Fibroblast of villous mesenchyme (primary cell): ENCODE measurements around the gene ATP5MC2. TPM values are rescaled to one million over a fixed set of nuclear protein-coding genes. Genes with fewer than 3 reads are reported as not detected.

Source experiments
- DNase-seq: peaks from one replicate; pipeline ENCODE4 v3.0.0-alpha.2; 2010; ENCODE audit warnings: low read depth
- H3K4me3 ChIP-seq: 2 replicates; pipeline ENCODE4 v1.5.1; 2011; ENCODE audit warnings: low read depth, mild to moderate bottlenecking, low read length
- total RNA-seq: library from RNA; depleted of rRNA; stranded (reverse); fragments of >200 nt; gene quantifications from 2 replicates; pipeline ENCODE4 v1.2.3, GENCODE V29; 2012
- TF ChIP-seq, protein P1 (sequence below): IDR thresholded peaks from 2 replicates; pipeline ENCODE4 v1.5.1; 2012; ENCODE audit warnings: low read depth, mild to moderate bottlenecking, low read length; ENCODE audit not compliant: insufficient read depth

ATP5MC2 gene
- total RNA-seq, 1 donor: 70.8 TPM

- no peak overlapping the region for H3K4me3 ChIP-seq
- TF ChIP-seq, protein P1, sequence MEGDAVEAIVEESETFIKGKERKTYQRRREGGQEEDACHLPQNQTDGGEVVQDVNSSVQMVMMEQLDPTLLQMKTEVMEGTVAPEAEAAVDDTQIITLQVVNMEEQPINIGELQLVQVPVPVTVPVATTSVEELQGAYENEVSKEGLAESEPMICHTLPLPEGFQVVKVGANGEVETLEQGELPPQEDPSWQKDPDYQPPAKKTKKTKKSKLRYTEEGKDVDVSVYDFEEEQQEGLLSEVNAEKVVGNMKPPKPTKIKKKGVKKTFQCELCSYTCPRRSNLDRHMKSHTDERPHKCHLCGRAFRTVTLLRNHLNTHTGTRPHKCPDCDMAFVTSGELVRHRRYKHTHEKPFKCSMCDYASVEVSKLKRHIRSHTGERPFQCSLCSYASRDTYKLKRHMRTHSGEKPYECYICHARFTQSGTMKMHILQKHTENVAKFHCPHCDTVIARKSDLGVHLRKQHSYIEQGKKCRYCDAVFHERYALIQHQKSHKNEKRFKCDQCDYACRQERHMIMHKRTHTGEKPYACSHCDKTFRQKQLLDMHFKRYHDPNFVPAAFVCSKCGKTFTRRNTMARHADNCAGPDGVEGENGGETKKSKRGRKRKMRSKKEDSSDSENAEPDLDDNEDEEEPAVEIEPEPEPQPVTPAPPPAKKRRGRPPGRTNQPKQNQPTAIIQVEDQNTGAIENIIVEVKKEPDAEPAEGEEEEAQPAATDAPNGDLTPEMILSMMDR: no peak
- DNase-seq: no peak
Observed at GRCh38 chr12:53667080-53667479, 8.8 kb downstream of the ATP5MC2 start.

GRCh38 chr12:53664936-53665335 is 10.9 kb downstream of the ATP5MC2 start:
- H3K4me3 ChIP-seq: no peak overlapping the region
- no peak for DNase-seq
- TF ChIP-seq, protein P1: no peak

GRCh38 chr12:53664191-53664590 is 11.7 kb downstream of the ATP5MC2 start:
- no peak for DNase-seq
- TF ChIP-seq, protein P1: no peak
- no peak overlapping the region for H3K4me3 ChIP-seq

DNA sequence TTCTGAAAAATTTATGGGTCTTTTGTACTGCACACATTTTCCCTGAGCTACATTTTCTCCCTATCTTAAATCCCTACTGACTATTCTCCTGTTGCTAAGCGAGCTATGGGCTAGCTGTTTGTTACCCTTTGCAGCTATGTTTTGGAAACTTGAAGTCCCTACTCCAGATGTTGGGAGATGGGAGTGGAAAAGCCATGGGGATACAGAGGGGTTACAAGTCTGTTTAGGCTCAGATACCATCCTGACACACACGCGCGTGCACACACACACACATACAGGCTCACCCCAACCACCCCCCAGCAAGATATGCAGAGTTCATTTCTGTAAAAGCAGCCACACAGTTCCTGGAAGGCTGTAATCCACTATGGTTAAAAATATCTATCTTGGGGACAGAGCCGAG is 15.8 kb downstream of the ATP5MC2 start:
- DNase-seq: peak; percentile 64
- H3K4me3 ChIP-seq: no peak overlapping the region
- TF ChIP-seq, protein P1: no peak

DNA sequence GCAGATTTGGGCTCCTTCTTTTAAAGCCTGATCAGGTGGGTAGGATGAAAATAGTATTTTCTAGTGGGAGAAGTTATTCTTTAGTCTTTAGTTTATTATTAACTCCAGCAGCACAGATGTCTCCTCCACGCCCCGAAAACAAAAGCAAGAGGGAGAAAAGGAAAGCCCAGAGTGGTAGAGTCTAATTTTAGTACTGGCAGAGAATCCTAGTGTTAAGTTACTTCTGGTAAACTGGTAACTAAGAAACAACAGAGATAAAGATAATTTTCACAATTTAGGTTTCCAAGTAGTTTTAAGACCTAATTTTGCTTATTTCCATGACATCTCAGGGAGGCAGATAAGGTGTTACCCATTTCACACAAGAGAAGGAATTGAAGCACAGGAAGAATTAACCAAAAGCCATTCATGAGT is 16.3 kb downstream of the ATP5MC2 start:
- peak; percentile 33 for DNase-seq
- TF ChIP-seq, protein P1: no peak
- no peak overlapping the region for H3K4me3 ChIP-seq

DNA sequence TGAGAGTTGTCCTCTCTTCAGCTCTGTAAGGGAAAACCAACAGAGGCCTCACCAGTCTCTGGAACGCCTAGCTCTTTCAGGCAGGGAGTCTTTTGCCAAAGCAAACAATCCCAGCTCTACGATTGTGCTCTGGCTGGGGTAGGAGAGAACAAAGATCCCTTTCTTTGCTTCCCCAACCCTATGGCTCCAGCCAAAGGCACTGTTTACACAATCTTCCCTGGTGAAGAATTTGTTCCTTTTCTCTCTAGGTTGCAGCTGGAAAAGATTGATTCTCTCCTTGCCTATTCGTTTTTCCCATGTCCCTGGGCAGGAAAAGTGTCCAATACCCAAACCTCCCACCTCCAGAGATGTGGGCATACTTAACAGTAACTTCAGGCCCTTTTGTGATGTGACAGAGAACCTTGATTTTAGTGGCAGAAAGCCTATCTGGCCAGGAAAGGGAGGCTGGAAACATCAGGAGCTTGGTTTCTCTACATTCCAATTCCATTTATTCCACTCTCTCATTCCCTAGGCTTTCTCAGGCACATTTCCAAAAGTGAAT is 16.8 kb downstream of the ATP5MC2 start:
- TF ChIP-seq, protein P1: no peak
- H3K4me3 ChIP-seq: no peak overlapping the region
- DNase-seq: peak; percentile 32

GRCh38 chr12:53657041-53657440 is 18.8 kb downstream of the ATP5MC2 start:
- no peak for DNase-seq
- TF ChIP-seq, protein P1: no peak
- H3K4me3 ChIP-seq: no peak overlapping the region
